Activated T-helper 2 cell treated with anti-CD3 and anti-CD28 coated beads, Interferon-gamma antibody, Interleukin-2, Interleukin-4, amounts not matched to agents 10 μg/mL and 5 μg/mL and 100 μg/mL, durations not matched to agents 14 hours and 24 hours and 36 hours (primary cell): Measurements from ENCODE around the gene GTPBP8. TPM values are rescaled to one million over a fixed set of nuclear protein-coding genes. Genes with fewer than 3 reads are reported as not detected.
A peak's percentile ranks its signal among the peaks of the same experiment; 100 is the strongest.

Experiments
- DNase-seq: peaks from one replicate; pipeline ENCODE4 v3.0.0; 2021; ENCODE audit warnings: low spot score
- H3K27ac Mint-ChIP-seq: one replicate; pipeline ENCODE4 v1.8.0; 2021; ENCODE audit warnings: mixed read lengths
- H3K27me3 Mint-ChIP-seq: one replicate; pipeline ENCODE4 v1.8.0; 2021; ENCODE audit warnings: low read depth, mixed read lengths
- H3K36me3 Mint-ChIP-seq: one replicate; pipeline ENCODE4 v1.8.0; 2021; ENCODE audit warnings: low read depth, mixed read lengths
- H3K4me1 Mint-ChIP-seq: one replicate; pipeline ENCODE4 v1.8.0; 2021; ENCODE audit warnings: low read depth, mixed read lengths
- H3K4me3 Mint-ChIP-seq: one replicate; pipeline ENCODE4 v1.8.0; 2021; ENCODE audit warnings: low read depth, mild to moderate bottlenecking, moderate library complexity, mixed read lengths
- H3K9me3 Mint-ChIP-seq: one replicate; pipeline ENCODE4 v1.8.0; 2021; ENCODE audit warnings: mixed read lengths
- intact Hi-C: fragments of 100-400 bp; cut with micrococcal nuclease; formaldehyde crosslinking; loops from one replicate; pipeline ENCODE4 v1.15.1; 2023
- total RNA-seq: library from RNA; stranded (reverse); gene quantifications from 2 replicates; pipeline ENCODE4 v1.2.3, GENCODE V29; 2022

The GTPBP8 gene
- 17.6 and 22.7 TPM in 2 replicates for total RNA-seq

DNA sequence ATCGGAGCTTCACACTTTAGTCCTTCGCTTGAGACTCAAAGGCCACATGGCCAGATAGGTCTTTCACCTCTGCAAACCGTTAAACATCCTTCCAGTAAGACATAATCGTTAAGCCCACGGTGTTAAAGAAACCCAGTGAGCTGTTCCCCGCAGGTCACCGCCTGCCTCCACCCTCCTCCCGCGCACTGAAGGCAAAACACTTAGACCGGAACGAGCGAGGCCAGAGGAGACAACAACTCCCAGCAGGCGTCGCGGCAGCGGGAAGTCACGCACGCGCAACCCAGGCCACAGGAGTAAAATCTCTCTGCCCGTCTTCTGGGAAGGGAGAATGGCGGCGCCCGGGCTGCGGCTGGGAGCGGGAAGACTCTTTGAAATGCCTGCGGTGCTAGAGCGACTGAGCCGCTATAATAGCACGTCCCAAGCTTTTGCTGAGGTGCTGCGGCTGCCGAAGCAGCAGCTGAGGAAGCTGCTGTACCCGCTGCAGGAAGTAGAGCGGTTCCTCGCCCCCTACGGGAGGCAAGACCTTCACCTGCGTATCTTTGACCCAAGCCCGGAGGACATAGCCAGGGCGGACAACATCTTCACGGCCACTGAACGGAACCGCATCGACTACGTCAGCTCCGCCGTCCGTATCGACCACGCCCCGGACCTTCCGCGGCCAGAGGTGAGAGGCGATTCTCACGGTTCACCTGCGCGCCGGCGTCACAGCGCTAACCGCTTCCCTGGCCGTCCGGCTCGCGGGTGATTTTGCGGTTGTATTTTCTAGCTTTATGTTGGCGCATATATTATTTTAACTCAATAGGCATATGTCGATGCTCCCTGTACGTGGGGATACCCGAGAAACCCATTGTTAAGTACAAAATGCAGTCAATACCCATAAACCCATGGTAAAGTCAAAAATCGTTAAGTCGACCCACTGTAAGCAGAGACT is at the start of gene GTPBP8:
TSS of gene GTPBP8 (plus strand) at position 313 of the 931 bp plus-strand sequence. CDS start at position 329, 16 bp downstream.
- peak; percentile 79 for DNase-seq
- H3K9me3 Mint-ChIP-seq = no peaks in the 10 kb centered on the region
- H3K36me3 Mint-ChIP-seq = peaks cover 23% of the 10 kb centered on the region
- intact Hi-C loops = loop anchor here (1.0 to 5.0 kb wide), 4 partner anchors 14 to 254 kb away; partner anchors contain the start of gene CD200R1
- no peaks in the 10 kb centered on the region for H3K27me3 Mint-ChIP-seq
- peaks cover 49% of the 10 kb centered on the region for H3K4me1 Mint-ChIP-seq
- H3K4me3 Mint-ChIP-seq = peak within 1 kb of the TSS; percentile 80
- H3K27ac Mint-ChIP-seq = peak within 1 kb of the TSS; percentile 84

DNA sequence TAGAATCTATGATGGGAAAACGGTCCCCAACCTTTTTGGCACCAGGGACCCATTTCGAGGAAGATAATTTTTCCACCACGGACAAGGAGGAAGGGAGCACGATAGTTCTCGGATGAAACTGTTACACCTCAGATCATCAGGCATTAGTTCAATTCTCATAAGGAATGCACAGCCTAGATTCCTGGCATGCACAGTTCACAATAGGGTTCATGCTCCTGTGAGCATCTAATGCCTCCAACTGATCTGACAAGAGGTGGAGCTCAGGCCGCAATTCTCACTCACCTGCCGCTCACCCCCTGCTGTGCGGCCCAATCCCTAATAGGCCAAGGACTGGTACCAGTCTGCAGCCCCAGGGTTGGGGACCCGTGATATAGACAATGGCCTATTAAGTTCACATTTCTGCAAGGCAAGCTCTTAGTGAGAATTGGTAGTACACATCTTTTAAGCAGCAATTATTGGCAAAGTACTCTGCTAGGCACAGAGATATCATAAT is 42.4 kb upstream of the GTPBP8 start:
- H3K27ac Mint-ChIP-seq = no peak overlapping the region
- H3K27me3 Mint-ChIP-seq = no peaks in the 10 kb centered on the region
- H3K4me1 Mint-ChIP-seq = no peaks in the 10 kb centered on the region
- peaks cover 45% of the 10 kb centered on the region for H3K36me3 Mint-ChIP-seq
- peaks cover 29% of the 10 kb centered on the region for H3K9me3 Mint-ChIP-seq
- DNase-seq = no peak
- intact Hi-C loops = no loop called here
- H3K4me3 Mint-ChIP-seq = no peak overlapping the region

DNA sequence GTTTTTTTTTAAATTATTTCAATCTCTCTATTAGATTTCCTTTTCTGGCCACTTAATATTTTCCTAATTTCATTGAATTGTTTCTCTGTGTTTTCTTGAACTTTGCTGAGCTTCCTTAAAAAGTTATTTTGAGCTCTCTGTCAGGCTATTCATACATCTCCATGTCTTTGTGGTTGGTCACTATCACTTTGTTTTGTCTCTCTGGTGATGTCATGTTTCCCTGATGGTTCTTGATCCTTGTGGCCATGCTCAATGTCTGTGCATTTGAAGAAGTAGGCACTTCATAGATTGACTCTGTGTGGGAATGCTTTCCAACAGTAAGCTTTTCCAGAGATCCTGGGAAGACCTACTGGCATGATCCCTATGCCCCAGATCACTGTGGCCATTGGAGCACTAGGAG is 34.4 kb upstream of the GTPBP8 start:
- H3K27me3 Mint-ChIP-seq = no peaks in the 10 kb centered on the region
- H3K4me1 Mint-ChIP-seq = peaks cover 22% of the 10 kb centered on the region
- intact Hi-C loops = loop anchor here (5.0 to 10.0 kb wide), 2 partner anchors 279 to 1262 kb away; no protein-coding TSS in a partner anchor
- DNase-seq = no peak
- H3K4me3 Mint-ChIP-seq = no peak overlapping the region
- H3K36me3 Mint-ChIP-seq = peaks cover 41% of the 10 kb centered on the region
- H3K27ac Mint-ChIP-seq = no peak overlapping the region
- H3K9me3 Mint-ChIP-seq = peaks cover 39% of the 10 kb centered on the region

DNA sequence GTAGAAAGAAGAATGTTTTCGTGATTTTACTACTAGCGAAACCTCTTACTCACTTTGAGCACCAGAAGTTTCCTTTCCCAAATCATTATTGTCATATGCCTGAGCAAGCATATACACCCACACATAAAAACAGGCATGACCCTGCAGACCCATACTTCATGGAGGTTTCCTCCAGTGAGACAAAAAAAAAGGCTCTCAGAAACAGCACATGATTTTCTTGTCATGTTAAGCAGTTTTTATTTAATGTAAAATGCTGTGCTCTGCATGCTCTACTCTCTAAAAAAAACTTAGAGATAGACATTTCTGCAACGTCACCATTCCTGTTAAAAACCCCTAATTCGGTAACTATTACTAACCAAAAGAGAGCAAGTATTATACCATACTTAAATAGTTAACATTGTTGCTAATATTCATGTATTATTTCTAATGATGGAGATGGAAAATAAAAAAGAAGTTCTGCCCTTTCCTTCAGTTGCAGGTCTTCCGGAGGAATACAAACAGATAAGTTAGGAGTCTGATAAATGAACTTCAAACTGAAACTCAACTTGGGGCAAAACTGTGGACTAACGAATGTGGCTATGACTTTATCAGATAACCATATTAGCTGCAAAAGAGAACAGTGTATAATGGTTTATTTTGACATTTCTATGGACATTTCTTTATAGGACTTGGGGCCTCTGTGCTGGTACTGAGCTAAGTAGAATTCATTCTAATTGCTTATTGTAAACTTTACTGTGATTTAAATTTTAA is 31.8 kb upstream of the GTPBP8 start:
- intact Hi-C loops = loop anchor here (1.0 to 10.0 kb wide), 4 partner anchors 14 to 1264 kb away; no protein-coding TSS in a partner anchor
- Mint-ChIP-seq H3K4me3 (peak overlapping the region; percentile 73), H3K4me1 (peaks cover 22% of the 10 kb centered on the region), H3K36me3 (peaks cover 56% of the 10 kb centered on the region), H3K27me3 (no peaks in the 10 kb centered on the region), H3K9me3 (peaks cover 41% of the 10 kb centered on the region), H3K27ac (peak overlapping the region; percentile 72)
- DNase-seq = no peak

DNA sequence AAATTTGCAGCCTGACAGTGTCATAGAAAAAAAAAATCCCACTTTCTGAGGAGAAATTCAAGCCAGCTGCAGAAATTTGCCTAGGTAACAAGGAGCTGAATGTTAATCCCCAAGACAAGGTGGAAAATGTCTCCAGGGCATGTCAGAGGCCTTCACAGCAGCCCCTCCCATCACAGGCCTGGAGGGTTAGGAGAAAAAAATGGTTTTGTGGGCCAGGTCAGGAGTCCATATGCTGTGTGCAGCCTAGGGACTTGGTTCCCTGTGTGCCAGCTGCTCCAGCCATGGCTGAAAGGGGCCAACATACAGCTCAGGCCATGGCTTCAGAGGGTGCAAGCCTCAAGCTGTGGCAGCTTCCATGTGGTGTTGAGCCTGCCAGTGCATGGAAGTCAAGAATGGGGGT is 27.1 kb upstream of the GTPBP8 start:
- H3K9me3 Mint-ChIP-seq = peaks cover 27% of the 10 kb centered on the region
- H3K36me3 Mint-ChIP-seq = peaks cover 61% of the 10 kb centered on the region
- peaks cover 28% of the 10 kb centered on the region for H3K4me1 Mint-ChIP-seq
- H3K27ac Mint-ChIP-seq = no peak overlapping the region
- no peak overlapping the region for H3K4me3 Mint-ChIP-seq
- DNase-seq = no peak
- intact Hi-C loops = no loop called here
- H3K27me3 Mint-ChIP-seq = no peaks in the 10 kb centered on the region

DNA sequence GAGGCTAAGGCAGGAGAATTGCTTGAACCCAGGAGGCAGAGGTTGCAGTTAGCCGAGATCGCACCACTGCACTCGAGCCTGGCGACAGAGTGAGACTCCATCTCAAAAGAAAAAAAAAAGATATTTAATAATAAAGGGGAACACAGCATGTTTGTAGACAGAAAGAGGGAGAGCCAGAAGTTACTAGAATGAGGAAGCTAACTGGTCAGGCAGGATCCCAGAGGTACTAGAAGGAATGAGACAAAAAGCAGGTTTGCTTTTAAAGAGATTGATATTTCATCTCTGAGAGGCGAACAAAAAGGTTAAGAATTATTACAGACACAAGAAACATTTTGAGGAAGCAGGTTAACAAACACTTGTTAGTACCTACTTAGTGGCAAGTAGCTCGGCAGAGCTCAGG is 25.1 kb upstream of the GTPBP8 start:
- no peaks in the 10 kb centered on the region for H3K27me3 Mint-ChIP-seq

DNA sequence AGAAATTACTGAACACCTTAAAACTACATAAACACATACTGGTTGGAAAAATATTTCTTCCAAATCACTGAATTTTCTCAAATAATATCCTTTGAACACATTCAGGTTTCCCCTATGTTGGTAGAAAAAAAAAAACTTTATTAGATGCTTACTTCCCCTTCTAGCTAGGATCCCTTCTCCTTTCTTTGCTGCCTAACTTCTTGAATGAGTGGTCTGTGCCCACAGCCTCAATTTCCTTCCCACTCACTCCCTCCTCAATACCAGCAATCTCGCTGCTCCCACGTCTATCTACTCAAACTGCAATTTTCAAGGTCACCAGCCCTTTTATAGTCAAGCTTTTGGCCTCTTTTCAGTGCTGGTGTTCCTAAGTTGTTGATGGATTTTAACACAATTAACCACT is 24.2 kb upstream of the GTPBP8 start:
- H3K36me3 Mint-ChIP-seq = peaks cover 59% of the 10 kb centered on the region
- H3K4me1 Mint-ChIP-seq = peaks cover 31% of the 10 kb centered on the region
- intact Hi-C loops = no loop called here
- H3K27me3 Mint-ChIP-seq = no peaks in the 10 kb centered on the region
- peaks cover 27% of the 10 kb centered on the region for H3K9me3 Mint-ChIP-seq
- H3K4me3 Mint-ChIP-seq = no peak overlapping the region
- DNase-seq = no peak
- no peak overlapping the region for H3K27ac Mint-ChIP-seq

More for the DNA sequence above, 25.1 kb upstream of the GTPBP8 start:
- H3K4me3 Mint-ChIP-seq = no peak overlapping the region
- H3K36me3 Mint-ChIP-seq = peaks cover 58% of the 10 kb centered on the region
- H3K9me3 Mint-ChIP-seq = peaks cover 27% of the 10 kb centered on the region
- H3K4me1 Mint-ChIP-seq = peaks cover 23% of the 10 kb centered on the region
- intact Hi-C loops = no loop called here
- no peak for DNase-seq
- H3K27ac Mint-ChIP-seq = no peak overlapping the region

DNA sequence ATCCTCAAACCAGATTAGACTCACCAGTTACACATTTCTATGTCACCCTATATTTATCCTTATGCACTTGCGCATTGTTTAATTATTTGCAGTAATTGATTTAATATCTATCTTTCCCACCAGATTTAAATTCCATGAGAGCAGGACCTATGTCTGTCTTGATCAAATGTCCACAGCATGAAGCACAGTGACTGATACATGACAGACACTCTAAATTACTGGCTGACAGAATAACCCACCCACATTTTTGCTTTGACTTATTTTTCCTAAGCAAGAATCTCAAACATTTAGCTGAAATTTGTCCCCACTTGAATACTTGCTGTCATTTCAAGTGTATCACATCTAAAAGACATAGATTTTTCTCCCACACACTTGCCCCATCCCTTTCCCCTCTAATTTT is 23.4 kb upstream of the GTPBP8 start:
- no peak for DNase-seq

DNA sequence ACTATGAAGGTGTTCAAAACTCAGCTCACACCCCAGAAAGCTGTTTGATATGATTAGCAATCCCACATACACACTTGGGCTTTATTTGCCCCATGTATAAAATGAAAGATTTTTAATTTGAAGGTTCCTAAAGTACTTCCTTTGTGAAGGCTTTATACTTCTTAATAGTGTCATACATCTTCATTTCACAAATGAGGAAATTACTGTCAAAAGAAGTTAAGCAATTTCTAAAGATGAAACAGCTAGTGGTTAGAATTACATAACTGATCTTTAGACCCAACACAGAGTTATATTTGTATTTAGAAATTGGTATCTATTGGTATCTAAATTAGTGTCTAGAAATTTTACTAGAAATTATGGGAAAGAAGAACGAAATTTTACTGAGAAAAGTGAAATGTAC is 23.0 kb upstream of the GTPBP8 start:
- peaks cover 53% of the 10 kb centered on the region for H3K36me3 Mint-ChIP-seq
- H3K27me3 Mint-ChIP-seq = no peaks in the 10 kb centered on the region
- peaks cover 24% of the 10 kb centered on the region for H3K9me3 Mint-ChIP-seq
- H3K27ac Mint-ChIP-seq = no peak overlapping the region
- no peak for DNase-seq
- H3K4me1 Mint-ChIP-seq = peaks cover 37% of the 10 kb centered on the region
- intact Hi-C loops = no loop called here
- H3K4me3 Mint-ChIP-seq = no peak overlapping the region

More for the DNA sequence above, 23.4 kb upstream of the GTPBP8 start:
- H3K36me3 Mint-ChIP-seq = peaks cover 56% of the 10 kb centered on the region
- H3K9me3 Mint-ChIP-seq = peaks cover 24% of the 10 kb centered on the region
- peaks cover 37% of the 10 kb centered on the region for H3K4me1 Mint-ChIP-seq
- no peaks in the 10 kb centered on the region for H3K27me3 Mint-ChIP-seq
- intact Hi-C loops = no loop called here
- no peak overlapping the region for H3K4me3 Mint-ChIP-seq
- no peak overlapping the region for H3K27ac Mint-ChIP-seq

DNA sequence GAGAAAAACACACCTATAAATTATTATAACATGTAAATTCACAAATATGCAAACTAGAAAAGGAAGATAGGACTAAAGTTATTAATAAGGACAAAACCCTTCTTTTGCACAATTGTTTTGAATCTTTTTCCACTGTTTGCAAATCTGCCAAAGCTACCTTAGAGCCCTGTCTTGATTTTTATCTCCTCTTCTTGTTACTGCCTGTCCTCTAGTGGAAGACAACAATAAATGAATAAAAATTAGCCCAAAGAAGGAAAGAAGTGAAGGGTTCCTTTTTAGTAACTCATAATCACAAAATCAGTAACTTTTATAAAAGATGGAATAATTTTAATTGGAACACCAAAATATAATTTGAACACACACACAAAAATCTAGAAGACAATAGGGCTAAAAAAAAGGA is 18.6 kb upstream of the GTPBP8 start:
- H3K36me3 Mint-ChIP-seq = peaks cover 16% of the 10 kb centered on the region
- H3K27me3 Mint-ChIP-seq = no peaks in the 10 kb centered on the region
- intact Hi-C loops = loop anchor here (2.0 to 5.0 kb wide), 2 partner anchors 389 to 840 kb away; partner anchors contain the start of gene GCSAM
- H3K27ac Mint-ChIP-seq = peak overlapping the region; percentile 5
- H3K4me1 Mint-ChIP-seq = peaks cover 70% of the 10 kb centered on the region
- DNase-seq = no peak
- H3K4me3 Mint-ChIP-seq = peak overlapping the region; percentile 51
- no peaks in the 10 kb centered on the region for H3K9me3 Mint-ChIP-seq

DNA sequence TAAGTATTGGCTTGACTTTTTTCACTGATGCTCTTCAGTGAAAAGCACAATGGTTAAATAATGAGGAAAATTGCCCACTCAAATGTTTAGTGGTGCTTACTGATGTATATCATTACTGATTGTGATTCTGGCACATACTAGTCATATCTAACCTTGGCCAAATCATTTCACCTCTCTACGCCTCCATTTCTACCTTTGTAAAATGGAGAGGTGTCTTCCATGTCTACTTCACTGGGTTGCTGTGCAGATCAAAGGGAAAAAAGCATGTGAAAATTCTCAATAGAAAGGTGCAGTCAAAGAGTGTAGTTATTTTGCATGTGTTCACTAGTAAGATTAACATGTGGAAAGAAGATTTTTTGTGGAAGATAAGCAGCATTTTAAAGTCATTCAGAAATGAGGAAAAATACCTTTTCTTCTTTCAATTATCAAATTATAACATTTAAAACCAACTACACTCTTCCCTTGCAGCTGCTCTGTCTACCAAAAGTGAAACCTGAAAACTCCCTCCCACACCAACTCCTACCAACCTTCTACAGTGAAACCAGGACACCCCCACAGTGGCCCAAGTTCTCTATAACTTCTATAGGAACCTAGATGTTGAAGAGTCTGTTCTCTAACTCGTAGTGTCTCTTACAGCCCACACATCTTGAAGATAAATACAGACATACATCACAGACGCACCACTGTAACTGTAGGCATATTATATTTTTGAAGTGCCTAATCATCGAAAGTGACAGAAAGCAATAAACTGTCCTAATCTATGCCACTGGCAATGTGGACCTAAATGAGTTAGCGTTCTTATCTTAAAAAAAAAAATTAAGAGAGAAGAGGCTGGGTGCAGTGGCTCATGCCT is 17.2 kb upstream of the GTPBP8 start:
- Mint-ChIP-seq H3K36me3 (peaks cover 7% of the 10 kb centered on the region), H3K4me1 (peaks cover 73% of the 10 kb centered on the region), H3K4me3 (peak overlapping the region; percentile 84), H3K27ac (peak overlapping the region; percentile 94), H3K9me3 (no peaks in the 10 kb centered on the region), H3K27me3 (no peaks in the 10 kb centered on the region)
- peak; percentile 34 for DNase-seq
- intact Hi-C loops = loop anchor here (1.0 to 5.0 kb wide), 11 partner anchors 15 to 841 kb away; partner anchors contain the start of genes GCSAM, GTPBP8 and SLC35A5

DNA sequence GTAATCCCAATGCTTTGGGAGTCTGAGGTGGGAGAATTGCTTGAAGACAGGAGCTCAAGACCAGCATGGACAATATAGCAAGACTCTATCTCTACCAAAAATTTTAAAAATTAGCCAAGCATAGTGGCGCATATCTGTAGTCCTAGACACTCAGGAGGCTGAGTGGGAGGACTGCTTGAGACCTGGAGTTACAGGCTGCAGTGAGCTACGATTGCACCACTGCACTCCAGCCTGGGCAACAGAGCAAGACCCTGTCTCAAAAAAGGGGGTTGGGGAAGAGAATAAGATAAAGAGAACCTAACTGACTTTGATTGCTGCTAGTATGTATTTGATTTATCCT is 16.6 kb upstream of the GTPBP8 start:
- H3K27ac Mint-ChIP-seq = peak overlapping the region; percentile 94
- no peak for DNase-seq
- peaks cover 7% of the 10 kb centered on the region for H3K36me3 Mint-ChIP-seq
- intact Hi-C loops = loop anchor here (2.0 to 5.0 kb wide), 2 partner anchors 17 to 842 kb away; partner anchors contain the start of genes GCSAM and GTPBP8
- H3K9me3 Mint-ChIP-seq = no peaks in the 10 kb centered on the region
- peaks cover 69% of the 10 kb centered on the region for H3K4me1 Mint-ChIP-seq
- H3K27me3 Mint-ChIP-seq = no peaks in the 10 kb centered on the region
- H3K4me3 Mint-ChIP-seq = peak overlapping the region; percentile 84
